SK-N-SH (cell line): ENCODE data around the gene FADS2. TPM values are rescaled to one million over a fixed set of nuclear protein-coding genes. Genes with fewer than 3 reads are reported as not detected.

ENCODE experiments used
- CTCF ChIA-PET: fragments of 300-600, 350-600 bp; formaldehyde crosslinking; extraction: SDS; loops from one replicate; lab custom pipeline; 2021; lab: Yijun Ruan, JAX
- POLR2A ChIA-PET: fragments of 350-600 bp; sonication (Branson Sonifier 250); formaldehyde crosslinking; extraction: SDS; loops from one replicate; lab custom pipeline; 2020; ENCODE audit warnings: antibody characterized with exemption, inconsistent platforms; lab: Yijun Ruan, JAX
- DNase-seq: peaks from one replicate; pipeline ENCODE4 v3.0.0; 2012
- H2AFZ ChIP-seq: fragments of 200-600 bp; sonication (generic); 2 replicates; pipeline ENCODE4 v1.8.1; 2016; ENCODE audit warnings: antibody characterized with exemption, mild to moderate bottlenecking, low read depth
- H3F3A ChIP-seq: fragments of 200-600 bp; sonication (generic); replicated peaks from 2 replicates; pipeline ENCODE3; 2016; ENCODE audit warnings: antibody characterized with exemption, mild to moderate bottlenecking; ENCODE audit not compliant: insufficient read depth
- H3K27ac ChIP-seq, 2 experiments: fragments of 200-500 bp in 1 of 2; fragments of 200-600 bp in 1 of 2; sonication (Bioruptor generic) in 1 of 2; sonication (generic), shearing (Covaris generic) in 1 of 2; 2 replicates each; pipeline versions ENCODE4 v1.5.1 to v1.6.1; 2014 to 2016; ENCODE audit warnings: low read depth in 2 of 2, inconsistent platforms in 1 of 2, low read length in 1 of 2, mild to moderate bottlenecking in 1 of 2, mixed read lengths in 1 of 2
- H3K27me3 ChIP-seq: fragments of 200-600 bp; sonication (generic), shearing (Covaris generic); 2 replicates; pipeline ENCODE4 v1.6.1; 2016; ENCODE audit warnings: mixed run types; ENCODE audit not compliant: insufficient read depth
- H3K36me3 ChIP-seq, 2 experiments: fragments of 200-500 bp in 1 of 2; fragments of 200-600 bp in 1 of 2; sonication (Bioruptor generic) in 1 of 2; sonication (generic) in 1 of 2; replicated peaks in 1 of 2; 2 replicates each; pipeline versions ENCODE3 to v1.5.1; 2014 to 2016; ENCODE audit warnings: low read length in 1 of 2, mild to moderate bottlenecking in 1 of 2; ENCODE audit not compliant: insufficient read depth in 2 of 2, control insufficient read depth in 1 of 2
- H3K4me1 ChIP-seq, 2 experiments: fragments of 200-500 bp in 1 of 2; fragments of 200-600 bp in 1 of 2; sonication (Bioruptor generic) in 1 of 2; sonication (generic), shearing (Covaris generic) in 1 of 2; 2 replicates each; pipeline versions ENCODE4 v1.5.1 to v1.6.1; 2014 to 2016; ENCODE audit warnings: low read depth in 1 of 2, low read length in 1 of 2, mixed run types in 1 of 2; ENCODE audit not compliant: insufficient read depth in 2 of 2, control insufficient read depth in 1 of 2
- H3K4me2 ChIP-seq: fragments of 200-600 bp; sonication (generic), shearing (Covaris generic); 2 replicates; pipeline ENCODE4 v1.6.1; 2017; ENCODE audit warnings: mixed run types
- H3K4me3 ChIP-seq, 2 experiments: fragments of 200-500 bp in 1 of 2; fragments of 200-600 bp in 1 of 2; sonication (Bioruptor generic) in 1 of 2; sonication (generic), shearing (Covaris generic) in 1 of 2; 2 replicates each; pipeline versions ENCODE4 v1.5.1 to v1.8.1; 2014 to 2016; ENCODE audit warnings: low read depth in 2 of 2, inconsistent platforms in 1 of 2, low read length in 1 of 2, mild to moderate bottlenecking in 1 of 2, mixed read lengths in 1 of 2, moderate library complexity in 1 of 2
- H3K79me2 ChIP-seq: fragments of 200-600 bp; sonication (generic); 2 replicates; pipeline ENCODE4 v1.8.1; 2017; ENCODE audit warnings: mild to moderate bottlenecking; ENCODE audit not compliant: insufficient read depth
- H3K9ac ChIP-seq: fragments of 200-600 bp; sonication (generic); 2 replicates; pipeline ENCODE4 v1.6.1; 2017; ENCODE audit warnings: mixed run types
- H3K9me2 ChIP-seq: fragments of 200-600 bp; sonication (generic); 2 replicates; pipeline ENCODE4 v1.6.1; 2017; ENCODE audit warnings: mixed run types
- H3K9me3 ChIP-seq: fragments of 200-600 bp; sonication (generic); 2 replicates; pipeline ENCODE4 v1.6.1; 2017; ENCODE audit warnings: mixed run types, mild to moderate bottlenecking, moderate library complexity
- H4K20me1 ChIP-seq: fragments of 200-600 bp; sonication (generic); 2 replicates; pipeline ENCODE4 v1.6.1; 2017; ENCODE audit warnings: mild to moderate bottlenecking, mixed run types; ENCODE audit not compliant: insufficient read depth
- CHD2 ChIP-seq: fragments of 150-350 bp; IDR thresholded peaks from 2 replicates; pipeline ENCODE4 v1.6.1; 2018; ENCODE audit warnings: low read length; ENCODE audit not compliant: partially characterized antibody
- ELF1 ChIP-seq: IDR thresholded peaks from 2 replicates; pipeline ENCODE4 v1.4.0; 2012
- EP300 ChIP-seq, 2 experiments: IDR thresholded peaks; 2 replicates each; pipeline versions ENCODE4 v1.4.0 to v1.6.1; 2012; ENCODE audit warnings: borderline replicate concordance in 1 of 2, low read depth in 1 of 2, low read length in 1 of 2
- EZH2phosphoT487 ChIP-seq: fragments of 200-600 bp; sonication (generic); IDR thresholded peaks from 2 replicates; pipeline ENCODE4 v1.6.1; 2017; ENCODE audit warnings: low read depth, mixed run types, mild to moderate bottlenecking, antibody characterized with exemption, moderate library complexity, borderline replicate concordance
- FOSL2 ChIP-seq: IDR thresholded peaks from 2 replicates; pipeline ENCODE4 v1.4.0; 2012; ENCODE audit warnings: low read depth, mild to moderate bottlenecking, moderate library complexity, borderline replicate concordance
- FOXJ3 ChIP-seq: sonication (generic); formaldehyde crosslinking; IDR thresholded peaks from 2 replicates; pipeline ENCODE4 v1.5.1; 2020; ENCODE audit warnings: mild to moderate bottlenecking, missing genetic modification reagents
- FOXM1 ChIP-seq: IDR thresholded peaks from 2 replicates; pipeline ENCODE4 v1.4.0; 2012; ENCODE audit warnings: low read depth, mild to moderate bottlenecking
- GABPA ChIP-seq: IDR thresholded peaks from 2 replicates; pipeline ENCODE4 v1.4.0; 2012; ENCODE audit warnings: low read depth, mild to moderate bottlenecking
- GATA2 ChIP-seq: sonication (generic); formaldehyde crosslinking; IDR thresholded peaks from 2 replicates; pipeline ENCODE4 v1.5.0; 2020; ENCODE audit warnings: mild to moderate bottlenecking, missing genetic modification reagents
- JUND ChIP-seq: IDR thresholded peaks from 2 replicates; pipeline ENCODE4 v1.4.0; 2012
- MAX ChIP-seq: IDR thresholded peaks from 2 replicates; pipeline ENCODE4 v1.4.0; 2012; ENCODE audit warnings: low read depth
- MXI1 ChIP-seq: IDR thresholded peaks from 2 replicates; pipeline ENCODE4 v1.6.1; 2012; ENCODE audit warnings: mild to moderate bottlenecking, low read depth, low read length, improper control_type of control experiment
- NFIC ChIP-seq: IDR thresholded peaks from 2 replicates; pipeline ENCODE4 v1.4.0; 2012; ENCODE audit warnings: borderline replicate concordance
- NRF1 ChIP-seq: IDR thresholded peaks from 2 replicates; pipeline ENCODE4 v1.6.1; 2012; ENCODE audit warnings: low read depth, mild to moderate bottlenecking, low read length
- RAD21 ChIP-seq: IDR thresholded peaks from 2 replicates; pipeline ENCODE4 v1.6.1; 2012; ENCODE audit warnings: mild to moderate bottlenecking, low read length
- RCOR1 ChIP-seq: fragments of 150-350 bp; IDR thresholded peaks from 2 replicates; pipeline ENCODE4 v1.6.1; 2017; ENCODE audit warnings: antibody characterized with exemption, low read length
- REST ChIP-seq: IDR thresholded peaks from 2 replicates; pipeline ENCODE4 v1.6.1; 2012; ENCODE audit warnings: mild to moderate bottlenecking, low read depth, low read length, moderate library complexity
- RFX5 ChIP-seq: IDR thresholded peaks from 2 replicates; pipeline ENCODE4 v1.6.1; 2012; ENCODE audit warnings: mild to moderate bottlenecking, improper control_type of control experiment, low read length
- RXRA ChIP-seq: IDR thresholded peaks from 2 replicates; pipeline ENCODE4 v1.4.0; 2012; ENCODE audit warnings: low read depth, mild to moderate bottlenecking, borderline replicate concordance
- SIN3A ChIP-seq: IDR thresholded peaks from 2 replicates; pipeline ENCODE4 v1.6.1; 2012; ENCODE audit warnings: low read depth, mild to moderate bottlenecking, low read length, moderate library complexity, borderline replicate concordance
- TCF12 ChIP-seq: IDR thresholded peaks from 2 replicates; pipeline ENCODE4 v1.4.0; 2012
- TEAD4 ChIP-seq: IDR thresholded peaks from 2 replicates; pipeline ENCODE4 v1.4.0; 2012; ENCODE audit warnings: mild to moderate bottlenecking, borderline replicate concordance; ENCODE audit not compliant: insufficient read depth
- YY1 ChIP-seq: IDR thresholded peaks from 2 replicates; pipeline ENCODE4 v1.4.0; 2012; ENCODE audit warnings: low read depth, mild to moderate bottlenecking
- WGBS: methylation state at CpG from one replicate; pipeline ENCODE4 v1.1.6; 2017; ENCODE audit warnings: low lambda C conversion rate; 5-methylcytosine and 5-hydroxymethylcytosine counted together
- polyA plus RNA-seq, 3 experiments: library from polyadenylated mRNA; depleted of rRNA; stranded (reverse); fragments of >200 nt; gene quantifications; 2 replicates each; pipeline ENCODE4 v1.2.3, GENCODE V29; 2012
- TF ChIP-seq, protein P1 (sequence below): IDR thresholded peaks from 2 replicates; pipeline ENCODE4 v1.4.0; 2012; ENCODE audit warnings: low read depth, borderline replicate concordance
- TF ChIP-seq, protein P2 (sequence below): IDR thresholded peaks from 2 replicates; pipeline ENCODE4 v1.4.0; 2012; ENCODE audit warnings: low read depth, borderline replicate concordance
- TF ChIP-seq, protein P3 (sequence below): IDR thresholded peaks from 2 replicates; pipeline ENCODE4; 2012

FADS2 gene
- polyA plus RNA-seq, 1 of the 3 experiments (the other 2 are of a cell fraction), result 67.8 TPM

GRCh38 chr11:61828629-61829407 is 718 bp downstream of the FADS2 start:
- Histone ChIP-seq H3K36me3 (peaks cover 0 to 7% of the 10 kb centered on the region in 2 experiments), H3K9me3 (no peaks in the 10 kb centered on the region), H3F3A (no peaks in the 10 kb centered on the region), H3K27ac (peak overlapping the region; percentile 21 to 99; a peak in 3 of 4 replicates), H3K9ac (peak overlapping the region; percentile 67), H3K27me3 (no peaks in the 10 kb centered on the region), H3K9me2 (no peaks in the 10 kb centered on the region), H3K4me3 (peak overlapping the region; percentile 70 to 96), H3K4me1 (peaks cover 17 to 56% of the 10 kb centered on the region in 2 experiments; a peak in 3 of 4 replicates), H4K20me1 (no peaks in the 10 kb centered on the region; the same call in 1 of the 2 replicates), H2AFZ (peak overlapping the region; percentile 71; the same call in 1 of the 2 replicates), H3K79me2 (peaks cover 44% of the 10 kb centered on the region), H3K4me2 (peak overlapping the region; percentile 91)
- peak; percentile 82 for DNase-seq
- CTCF ChIA-PET, result interaction anchor here (1.0 to 4.5 kb wide), 21 partner anchors 8 to 279 kb away, joined by 3 to 63 read pairs (median 5); partner anchors contain the start of gene FADS1
- POLR2A ChIA-PET, result interaction anchor here (0.6 to 5.3 kb wide), 5 partner anchors 13 to 1819 kb away, joined by 3 to 84 read pairs (median 7); partner anchors contain the start of genes FADS1, FEN1, FTH1 and TMEM258
- whole genome bisulfite sequencing, result 1% methylated on average over 13 of the region's 55 CpGs
- TF ChIP-seq EZH2phosphoT487 (no peak), NFIC (no peak), FOXJ3 (CRISPR knock-in tag) (0 out of 2 replicates have a peak, but pooled peaks have one; percentile 5), NRF1 (0 out of 2 replicates have a peak, but pooled peaks have one; percentile 4), JUND (no peak), RAD21 (peak; percentile 25; the same call in 1 of the 2 replicates), TEAD4 (no peak), RFX5 (no peak), MXI1 (no peak), GATA2 (CRISPR knock-in tag) (no peak), REST (no peak), CHD2 (no peak), MAX (no peak), ELF1 (no peak), RCOR1 (no peak), TCF12 (no peak), EP300 (IDR thresholded peaks at IDR 0.05; ENCODE audit: borderline replicate concordance in 1 of 2, low read depth in 1 of 2, low read length in 1 of 2) (no peak), FOSL2 (no peak), YY1 (peak; percentile 83), FOXM1 (no peak), GABPA (no peak), RXRA (0 out of 2 replicates have a peak, but pooled peaks have one; percentile 13), SIN3A (no peak)
- TF ChIP-seq, protein P1, sequence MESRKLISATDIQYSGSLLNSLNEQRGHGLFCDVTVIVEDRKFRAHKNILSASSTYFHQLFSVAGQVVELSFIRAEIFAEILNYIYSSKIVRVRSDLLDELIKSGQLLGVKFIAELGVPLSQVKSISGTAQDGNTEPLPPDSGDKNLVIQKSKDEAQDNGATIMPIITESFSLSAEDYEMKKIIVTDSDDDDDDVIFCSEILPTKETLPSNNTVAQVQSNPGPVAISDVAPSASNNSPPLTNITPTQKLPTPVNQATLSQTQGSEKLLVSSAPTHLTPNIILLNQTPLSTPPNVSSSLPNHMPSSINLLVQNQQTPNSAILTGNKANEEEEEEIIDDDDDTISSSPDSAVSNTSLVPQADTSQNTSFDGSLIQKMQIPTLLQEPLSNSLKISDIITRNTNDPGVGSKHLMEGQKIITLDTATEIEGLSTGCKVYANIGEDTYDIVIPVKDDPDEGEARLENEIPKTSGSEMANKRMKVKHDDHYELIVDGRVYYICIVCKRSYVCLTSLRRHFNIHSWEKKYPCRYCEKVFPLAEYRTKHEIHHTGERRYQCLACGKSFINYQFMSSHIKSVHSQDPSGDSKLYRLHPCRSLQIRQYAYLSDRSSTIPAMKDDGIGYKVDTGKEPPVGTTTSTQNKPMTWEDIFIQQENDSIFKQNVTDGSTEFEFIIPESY, result no peak
- TF ChIP-seq, protein P2, sequence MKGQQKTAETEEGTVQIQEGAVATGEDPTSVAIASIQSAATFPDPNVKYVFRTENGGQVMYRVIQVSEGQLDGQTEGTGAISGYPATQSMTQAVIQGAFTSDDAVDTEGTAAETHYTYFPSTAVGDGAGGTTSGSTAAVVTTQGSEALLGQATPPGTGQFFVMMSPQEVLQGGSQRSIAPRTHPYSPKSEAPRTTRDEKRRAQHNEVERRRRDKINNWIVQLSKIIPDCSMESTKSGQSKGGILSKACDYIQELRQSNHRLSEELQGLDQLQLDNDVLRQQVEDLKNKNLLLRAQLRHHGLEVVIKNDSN, result no peak
- TF ChIP-seq, protein P3, sequence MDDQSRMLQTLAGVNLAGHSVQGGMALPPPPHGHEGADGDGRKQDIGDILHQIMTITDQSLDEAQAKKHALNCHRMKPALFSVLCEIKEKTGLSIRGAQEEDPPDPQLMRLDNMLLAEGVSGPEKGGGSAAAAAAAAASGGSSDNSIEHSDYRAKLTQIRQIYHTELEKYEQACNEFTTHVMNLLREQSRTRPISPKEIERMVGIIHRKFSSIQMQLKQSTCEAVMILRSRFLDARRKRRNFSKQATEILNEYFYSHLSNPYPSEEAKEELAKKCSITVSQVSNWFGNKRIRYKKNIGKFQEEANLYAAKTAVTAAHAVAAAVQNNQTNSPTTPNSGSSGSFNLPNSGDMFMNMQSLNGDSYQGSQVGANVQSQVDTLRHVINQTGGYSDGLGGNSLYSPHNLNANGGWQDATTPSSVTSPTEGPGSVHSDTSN, result no peak
